Activated T-cell treated with anti-CD3 and anti-CD28 coated beads, Interleukin-2, amount 50 U/mL, for 72 hours (primary cell): ENCODE data around the gene P2RX7. TPM values are rescaled to one million over a fixed set of nuclear protein-coding genes. Genes with fewer than 3 reads are reported as not detected.

Experiments
- ATAC-seq, 2 donors: fragments of 150-1000 bp; cut with Tn5 transposase; replicated peaks in 1 of 2; 2 replicates each; pipeline ENCODE4 v1.10.0; 2021; ENCODE audit warnings: moderate library complexity in 2 of 2, mild to moderate bottlenecking in 1 of 2
- DNase-seq, 2 donors: peaks; one replicate each; pipeline ENCODE4 v3.0.0; 2021 to 2022; ENCODE audit warnings: mixed read lengths in 1 of 2
- H3K27ac Mint-ChIP-seq: one replicate; pipeline ENCODE4 v1.8.0; 2022; ENCODE audit warnings: mild to moderate bottlenecking, moderate library complexity, mixed read lengths
- H3K27me3 Mint-ChIP-seq: one replicate; pipeline ENCODE4 v1.8.0; 2022; ENCODE audit warnings: low read depth, mixed read lengths
- H3K36me3 Mint-ChIP-seq, 2 donors: one replicate each; pipeline ENCODE4 v1.8.0; 2022; ENCODE audit warnings: mixed read lengths in 2 of 2, mild to moderate bottlenecking in 1 of 2; ENCODE audit not compliant: insufficient read depth in 2 of 2
- H3K4me1 Mint-ChIP-seq: one replicate; pipeline ENCODE4 v1.8.0; 2022; ENCODE audit warnings: low read depth, mixed read lengths
- H3K4me3 Mint-ChIP-seq, 2 donors: one replicate each; pipeline ENCODE4 v1.8.0; 2022; ENCODE audit warnings: mild to moderate bottlenecking in 2 of 2, mixed read lengths in 2 of 2, moderate library complexity in 2 of 2
- H3K9me3 Mint-ChIP-seq, 2 donors: one replicate each; pipeline ENCODE4 v1.8.0; 2022; ENCODE audit warnings: mixed read lengths in 2 of 2
- total RNA-seq, 2 donors: library from RNA; stranded (reverse); gene quantifications; one replicate each; pipeline ENCODE4 v1.2.3, GENCODE V29; 2022

The P2RX7 gene
- total RNA-seq, 2 donors from 2014 or later, result 12.6 to 14.8 TPM

DNA sequence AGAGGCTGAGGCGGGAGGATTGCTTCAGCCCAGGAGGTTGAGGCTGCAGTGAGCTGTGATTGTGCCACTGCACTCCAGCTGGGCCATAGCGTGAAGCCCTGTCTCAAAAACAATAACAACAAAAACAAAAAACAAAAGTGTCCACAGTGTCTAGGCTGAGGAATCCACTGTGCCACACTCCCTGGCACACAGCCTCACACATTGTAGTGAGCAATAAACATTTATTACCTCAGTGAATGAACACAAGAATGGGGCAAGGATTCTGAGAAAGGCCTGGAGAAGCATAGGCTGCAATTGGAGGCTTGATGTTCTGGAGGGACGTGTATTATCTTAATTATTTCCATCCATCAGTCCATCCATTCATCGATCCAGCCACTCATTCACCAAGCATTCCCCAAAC lies 17.1 kb upstream of the P2RX7 start:
- H3K4me3 Mint-ChIP-seq, result no peak overlapping the region
- H3K36me3 Mint-ChIP-seq, result no peaks in the 10 kb centered on the region
- no peaks in the 10 kb centered on the region for H3K9me3 Mint-ChIP-seq
- no peak for ATAC-seq
- no peaks in the 10 kb centered on the region for H3K27me3 Mint-ChIP-seq
- no peak overlapping the region for H3K27ac Mint-ChIP-seq
- peaks cover 13% of the 10 kb centered on the region for H3K4me1 Mint-ChIP-seq
- no peak for DNase-seq

DNA sequence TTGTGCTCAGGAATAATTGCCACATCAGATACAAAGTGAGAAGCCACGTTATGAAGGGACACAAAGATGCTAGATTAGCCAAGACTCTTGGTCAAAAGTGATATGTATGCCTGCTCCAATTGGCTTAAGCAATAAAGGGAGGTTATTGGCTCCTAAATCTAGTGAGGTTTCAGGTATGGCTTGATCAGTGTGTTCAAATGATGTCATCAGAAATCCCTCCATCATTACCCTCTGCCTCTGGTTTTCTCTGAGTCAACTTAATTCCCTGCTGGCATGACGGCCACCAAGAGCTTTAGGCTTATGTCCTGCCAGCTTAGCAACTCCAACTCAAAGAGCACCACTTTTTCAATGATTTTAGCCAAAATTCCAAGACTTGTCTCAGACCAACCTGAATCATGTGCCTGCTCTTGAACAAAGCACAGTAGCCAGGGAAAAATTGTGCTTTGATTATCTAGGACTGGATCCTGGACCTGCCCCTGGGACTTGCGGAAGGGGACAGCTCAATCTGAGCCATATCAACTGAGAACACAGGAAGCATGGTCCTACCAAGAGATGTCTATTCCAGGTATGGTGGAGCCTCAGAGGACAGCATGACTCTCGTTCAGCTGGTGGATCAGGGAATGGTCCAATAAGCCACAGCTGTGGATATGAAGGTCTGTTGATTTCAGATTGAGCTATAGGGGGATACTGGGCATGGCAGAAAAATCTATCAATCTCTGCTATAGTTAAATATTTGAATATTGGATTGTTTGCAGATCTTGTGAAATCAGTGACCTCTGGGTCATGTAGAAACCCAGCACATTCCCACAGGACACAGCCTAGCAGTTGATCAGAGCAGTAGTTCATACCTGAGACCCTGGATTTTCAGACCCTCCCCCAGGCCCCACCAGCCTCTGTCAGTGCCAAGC lies 16.1 kb upstream of the P2RX7 start:
- ATAC-seq (no peak), DNase-seq (no peak)
- no peak overlapping the region for H3K4me3 Mint-ChIP-seq
- no peaks in the 10 kb centered on the region for H3K9me3 Mint-ChIP-seq
- H3K4me1 Mint-ChIP-seq, result peaks cover 12% of the 10 kb centered on the region
- H3K36me3 Mint-ChIP-seq, result no peaks in the 10 kb centered on the region
- H3K27me3 Mint-ChIP-seq, result no peaks in the 10 kb centered on the region
- no peak overlapping the region for H3K27ac Mint-ChIP-seq

DNA sequence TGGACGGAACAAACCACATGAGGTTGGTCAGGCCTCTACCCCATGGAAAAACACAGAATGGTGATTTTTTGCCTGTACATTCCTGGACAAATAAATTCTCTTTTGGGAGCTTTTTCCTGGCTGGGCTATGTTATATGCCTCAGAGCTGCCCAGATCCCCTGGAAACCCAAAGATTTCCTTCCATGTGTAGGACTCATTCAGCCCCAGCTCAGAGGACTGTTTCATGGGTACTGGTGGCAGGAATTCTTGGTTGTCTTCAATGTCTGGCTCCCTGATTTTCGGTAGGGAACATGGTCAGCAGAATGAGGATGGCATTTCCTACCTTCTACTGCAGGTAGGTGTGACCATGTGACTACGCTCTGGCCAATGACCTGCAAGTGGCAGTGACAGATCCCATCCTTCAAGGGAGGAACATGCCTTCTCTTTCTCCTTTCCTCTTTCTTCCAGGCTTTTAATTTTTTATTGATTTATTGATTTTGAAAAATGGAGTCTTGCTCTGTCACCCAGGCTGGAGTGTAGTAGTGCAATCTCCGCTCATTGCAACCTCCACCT lies 15.4 kb upstream of the P2RX7 start:
- H3K9me3 Mint-ChIP-seq, result no peaks in the 10 kb centered on the region
- ATAC-seq (no peak), DNase-seq (no peak)
- H3K4me3 Mint-ChIP-seq, result no peak overlapping the region
- no peak overlapping the region for H3K27ac Mint-ChIP-seq
- no peaks in the 10 kb centered on the region for H3K36me3 Mint-ChIP-seq
- H3K27me3 Mint-ChIP-seq, result no peaks in the 10 kb centered on the region
- peaks cover 12% of the 10 kb centered on the region for H3K4me1 Mint-ChIP-seq

DNA sequence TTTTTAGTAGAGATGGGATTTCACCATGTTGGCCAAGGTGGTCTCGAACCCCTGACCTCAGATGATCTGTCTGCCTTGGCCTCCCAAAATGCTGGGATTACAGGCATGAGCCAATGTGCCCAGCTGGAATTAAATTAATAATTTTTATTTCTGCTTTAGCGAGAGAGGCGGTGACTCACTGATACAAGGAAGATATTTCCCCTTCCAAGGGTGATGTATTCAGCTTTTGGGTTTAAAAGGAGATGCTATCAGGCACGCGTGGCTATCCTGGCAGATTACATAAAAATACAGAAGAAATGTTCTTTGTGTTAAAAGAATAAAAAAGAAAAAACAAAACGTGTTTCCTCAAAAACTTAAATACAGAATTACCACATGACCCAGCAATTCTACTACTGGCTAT lies 12.4 kb upstream of the P2RX7 start:
- ATAC-seq, result no peak
- Mint-ChIP-seq H3K9me3 (peaks cover 0 to 4% of the 10 kb centered on the region in 2 donors), H3K27ac (no peak overlapping the region), H3K4me1 (peaks cover 16% of the 10 kb centered on the region), H3K27me3 (no peaks in the 10 kb centered on the region), H3K4me3 (no peak overlapping the region), H3K36me3 (no peaks in the 10 kb centered on the region)
- DNase-seq, result no peak

- H3K27me3 Mint-ChIP-seq, result no peaks in the 10 kb centered on the region
- no peak overlapping the region for H3K4me3 Mint-ChIP-seq
- no peak for ATAC-seq
- DNase-seq, result no peak
- no peak overlapping the region for H3K27ac Mint-ChIP-seq
- no peaks in the 10 kb centered on the region for H3K36me3 Mint-ChIP-seq
- peaks cover 19% of the 10 kb centered on the region for H3K4me1 Mint-ChIP-seq
- peaks cover 0 to 4% of the 10 kb centered on the region in 2 donors for H3K9me3 Mint-ChIP-seq
Measured at GRCh38 chr12:121120989-121121755, 11.5 kb upstream of the P2RX7 start.

GRCh38 chr12:121121805-121122204 lies 10.9 kb upstream of the P2RX7 start:
- H3K27ac Mint-ChIP-seq, result no peak overlapping the region
- peaks cover 0 to 4% of the 10 kb centered on the region in 2 donors for H3K9me3 Mint-ChIP-seq
- no peak for ATAC-seq
- H3K27me3 Mint-ChIP-seq, result no peaks in the 10 kb centered on the region
- H3K4me3 Mint-ChIP-seq, result no peak overlapping the region
- no peaks in the 10 kb centered on the region for H3K36me3 Mint-ChIP-seq
- no peak for DNase-seq
- H3K4me1 Mint-ChIP-seq, result peaks cover 26% of the 10 kb centered on the region

- Mint-ChIP-seq H3K36me3 (no peaks in the 10 kb centered on the region), H3K27me3 (no peaks in the 10 kb centered on the region), H3K9me3 (peaks cover 0 to 4% of the 10 kb centered on the region in 2 donors), H3K4me1 (peaks cover 39% of the 10 kb centered on the region), H3K27ac (no peak overlapping the region), H3K4me3 (no peak overlapping the region)
- DNase-seq, result no peak
- no peak for ATAC-seq
Measured at GRCh38 chr12:121123488-121123887, 9.2 kb upstream of the P2RX7 start.

DNA sequence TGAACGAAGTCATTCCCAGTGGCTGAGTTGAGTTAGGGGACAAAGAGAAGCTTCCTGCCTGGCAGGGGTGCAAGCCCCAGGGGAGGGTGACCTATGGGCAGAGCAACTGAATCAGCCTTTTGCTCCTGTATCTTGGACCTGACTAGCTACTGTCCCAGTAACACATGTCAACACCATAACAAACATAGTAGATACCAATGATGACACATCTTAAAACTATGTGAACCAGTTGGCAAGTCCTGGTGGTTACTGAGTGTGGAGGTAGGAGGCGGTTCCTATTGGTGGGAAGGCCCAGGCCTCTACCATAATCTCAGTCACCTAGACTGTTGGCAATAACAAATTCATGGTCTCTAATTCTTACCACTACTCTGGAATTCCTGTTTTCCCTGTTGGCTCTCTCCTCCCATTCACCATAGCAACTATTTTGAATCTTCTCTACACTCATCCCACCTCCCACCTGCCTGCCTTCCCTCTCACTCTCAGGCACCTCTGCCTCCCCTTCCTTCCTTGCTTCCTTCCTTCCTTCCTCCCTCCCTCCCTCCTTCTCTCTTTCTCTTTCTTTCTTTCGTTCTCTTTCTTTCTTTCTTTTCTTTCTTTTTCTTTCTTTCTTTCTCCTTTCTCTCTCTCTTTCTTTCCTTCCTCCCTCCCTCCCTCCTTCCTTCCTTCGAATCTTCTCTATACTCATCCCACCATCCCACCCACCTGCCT lies 8.1 kb upstream of the P2RX7 start:
- Mint-ChIP-seq H3K9me3 (peaks cover under 1 to 4% of the 10 kb centered on the region in 2 donors), H3K27ac (peak overlapping the region; percentile 73), H3K27me3 (no peaks in the 10 kb centered on the region), H3K36me3 (peaks cover 1% of the 10 kb centered on the region in 2 donors), H3K4me3 (peak overlapping the region; percentile 42 to 52), H3K4me1 (peaks cover 50% of the 10 kb centered on the region)
- peak; percentile 78 to 82 for ATAC-seq
- peak; percentile 51 to 60 for DNase-seq

GRCh38 chr12:121127501-121127900 lies 5.2 kb upstream of the P2RX7 start:
- Mint-ChIP-seq H3K4me3 (no peak overlapping the region), H3K27ac (no peak overlapping the region), H3K9me3 (peaks cover 3 to 6% of the 10 kb centered on the region in 2 donors), H3K36me3 (peaks cover 2 to 3% of the 10 kb centered on the region in 2 donors), H3K4me1 (peaks cover 75% of the 10 kb centered on the region), H3K27me3 (no peaks in the 10 kb centered on the region)
- ATAC-seq (no peak), DNase-seq (no peak)

- DNase-seq (peak; percentile 84 to 87), ATAC-seq (peak; percentile 76)
- peak overlapping the region; percentile 93 for H3K27ac Mint-ChIP-seq
- no peaks in the 10 kb centered on the region for H3K27me3 Mint-ChIP-seq
- peak overlapping the region; percentile 71 to 77 for H3K4me3 Mint-ChIP-seq
- H3K36me3 Mint-ChIP-seq, result peaks cover 2 to 3% of the 10 kb centered on the region in 2 donors
- peaks cover 88% of the 10 kb centered on the region for H3K4me1 Mint-ChIP-seq
- H3K9me3 Mint-ChIP-seq, result peaks cover 2 to 3% of the 10 kb centered on the region in 2 donors
Measured at GRCh38 chr12:121128908-121129810, 3.5 kb upstream of the P2RX7 start.

GRCh38 chr12:121129811-121130147 lies 2.9 kb upstream of the P2RX7 start:
- ATAC-seq (no peak), DNase-seq (no peak)
- peak overlapping the region; percentile 93 for H3K27ac Mint-ChIP-seq
- peaks cover 88% of the 10 kb centered on the region for H3K4me1 Mint-ChIP-seq
- H3K4me3 Mint-ChIP-seq, result peak overlapping the region; percentile 71 to 77
- H3K36me3 Mint-ChIP-seq, result peaks cover 2 to 5% of the 10 kb centered on the region in 2 donors
- no peaks in the 10 kb centered on the region for H3K27me3 Mint-ChIP-seq
- peaks cover 2 to 3% of the 10 kb centered on the region in 2 donors for H3K9me3 Mint-ChIP-seq

- H3K27ac Mint-ChIP-seq, result no peak overlapping the region
- peaks cover 2 to 5% of the 10 kb centered on the region in 2 donors for H3K36me3 Mint-ChIP-seq
- peaks cover 2 to 3% of the 10 kb centered on the region in 2 donors for H3K9me3 Mint-ChIP-seq
- no peaks in the 10 kb centered on the region for H3K27me3 Mint-ChIP-seq
- DNase-seq (no peak), ATAC-seq (no peak)
- peaks cover 82% of the 10 kb centered on the region for H3K4me1 Mint-ChIP-seq
- H3K4me3 Mint-ChIP-seq, result no peak overlapping the region
Measured at GRCh38 chr12:121130866-121131373, 1.8 kb upstream of the P2RX7 start.
